ENCODE measurements around the gene DRGX. TPM values are rescaled to one million over a fixed set of nuclear protein-coding genes. Genes with fewer than 3 reads are reported as not detected.

The DRGX gene
- total and polyA plus RNA-seq, 2 donors (not counting 3 experiments of a cell fraction or from before 2014, with no cell fraction given) = not detected

DNA sequence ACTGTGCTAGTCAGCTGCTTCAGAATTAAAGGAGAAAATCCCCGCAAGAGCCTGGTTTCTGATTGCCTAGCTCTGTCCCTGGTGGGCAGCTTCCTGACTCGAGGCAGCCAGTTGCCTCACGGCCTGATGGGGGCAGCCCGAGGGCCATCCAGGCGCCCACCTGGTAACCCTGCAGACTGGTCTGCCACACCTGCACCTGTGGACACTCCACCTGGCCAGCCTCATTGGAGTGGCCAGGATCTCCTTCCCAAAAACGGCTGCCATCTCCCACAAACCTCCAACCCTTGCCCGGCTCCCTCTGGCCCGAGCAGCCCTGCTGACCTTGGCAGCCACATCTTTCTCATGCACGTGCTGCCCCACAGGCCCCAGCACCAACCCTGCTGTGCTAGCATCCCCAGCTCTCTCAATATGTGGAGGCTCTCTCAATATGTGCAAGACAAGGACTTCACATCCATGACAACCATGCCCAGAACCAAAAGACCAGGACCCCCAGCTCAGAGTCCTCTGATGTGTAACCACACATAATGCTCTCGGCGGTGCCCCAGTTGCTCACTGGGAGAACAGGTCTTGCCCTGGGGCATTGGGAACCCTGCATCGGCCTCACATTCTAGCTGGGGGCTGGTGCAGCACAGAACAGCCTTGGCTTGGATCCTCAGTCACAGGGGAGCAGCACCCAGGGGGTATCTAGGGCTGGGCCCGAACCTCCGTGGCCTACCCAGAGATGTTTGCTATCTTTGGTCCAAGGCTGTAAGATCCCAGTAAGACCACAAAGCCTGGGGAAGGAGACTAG lies 14.6 kb downstream of the DRGX start:
- no peaks in the 10 kb centered on the region for H3K9me1 ChIP-seq (replicated peaks; ENCODE audit: control insufficient read depth, extremely low read depth, insufficient read depth, low read length)
- no TSS peak for BruUV-seq (replicated peaks)
- no peaks in the 10 kb centered on the region for H4K20me1 ChIP-seq (replicated peaks; ENCODE audit: control insufficient read depth, extremely low read depth, insufficient read depth, low read length)
- H3K27me3 ChIP-seq (ENCODE audit: control insufficient read depth in 2 of 2, insufficient read depth in 2 of 2, low read length in 2 of 2) = peaks cover 2 to 6% of the 10 kb centered on the region in 2 experiments
- no peak overlapping the region for H3K9ac ChIP-seq (replicated peaks; ENCODE audit: extremely low read depth, insufficient read depth, low read length)
- no peaks in the 10 kb centered on the region for H3K9me3 ChIP-seq (replicated peaks; ENCODE audit: control insufficient read depth, insufficient read depth, low read length)
- dilution Hi-C loops (cut with MboI; ENCODE audit: extremely low pct_ligation_motif_present, low sequenced_read_pairs) = no loop called here
- TF ChIP-seq EZH2 (IDR thresholded peaks at IDR 0.05; ENCODE audit: borderline replicate concordance, low read depth, low read length, severe bottlenecking) (no peak), POLR2AphosphoS5 (IDR thresholded peaks at IDR 0.05; ENCODE audit: insufficient read depth, low read depth, low read length) (no peak), JUN (IDR thresholded peaks at IDR 0.05; ENCODE audit: borderline replicate concordance, insufficient read depth, insufficient read length, low read depth) (no peak), MYC (IDR thresholded peaks at IDR 0.05; ENCODE audit: low read depth, low read length) (no peak), GATA2 (IDR thresholded peaks at IDR 0.05; ENCODE audit: insufficient read depth, insufficient read length, low read depth, low read length) (no peak), POLR2A (IDR thresholded peaks at IDR 0.05; ENCODE audit: low read depth, low read length) (no peak), FOS (IDR thresholded peaks at IDR 0.05; ENCODE audit: borderline replicate concordance, insufficient read depth, low read length) (no peak)
- TF ChIP-seq, protein P1, sequence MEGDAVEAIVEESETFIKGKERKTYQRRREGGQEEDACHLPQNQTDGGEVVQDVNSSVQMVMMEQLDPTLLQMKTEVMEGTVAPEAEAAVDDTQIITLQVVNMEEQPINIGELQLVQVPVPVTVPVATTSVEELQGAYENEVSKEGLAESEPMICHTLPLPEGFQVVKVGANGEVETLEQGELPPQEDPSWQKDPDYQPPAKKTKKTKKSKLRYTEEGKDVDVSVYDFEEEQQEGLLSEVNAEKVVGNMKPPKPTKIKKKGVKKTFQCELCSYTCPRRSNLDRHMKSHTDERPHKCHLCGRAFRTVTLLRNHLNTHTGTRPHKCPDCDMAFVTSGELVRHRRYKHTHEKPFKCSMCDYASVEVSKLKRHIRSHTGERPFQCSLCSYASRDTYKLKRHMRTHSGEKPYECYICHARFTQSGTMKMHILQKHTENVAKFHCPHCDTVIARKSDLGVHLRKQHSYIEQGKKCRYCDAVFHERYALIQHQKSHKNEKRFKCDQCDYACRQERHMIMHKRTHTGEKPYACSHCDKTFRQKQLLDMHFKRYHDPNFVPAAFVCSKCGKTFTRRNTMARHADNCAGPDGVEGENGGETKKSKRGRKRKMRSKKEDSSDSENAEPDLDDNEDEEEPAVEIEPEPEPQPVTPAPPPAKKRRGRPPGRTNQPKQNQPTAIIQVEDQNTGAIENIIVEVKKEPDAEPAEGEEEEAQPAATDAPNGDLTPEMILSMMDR (IDR thresholded peaks at IDR 0.05; ENCODE audit: extremely low read depth in 1 of 2, insufficient read depth in 1 of 2, low read depth in 1 of 2, low read length in 2 of 2) = no peak
- TF ChIP-seq, protein P2, sequence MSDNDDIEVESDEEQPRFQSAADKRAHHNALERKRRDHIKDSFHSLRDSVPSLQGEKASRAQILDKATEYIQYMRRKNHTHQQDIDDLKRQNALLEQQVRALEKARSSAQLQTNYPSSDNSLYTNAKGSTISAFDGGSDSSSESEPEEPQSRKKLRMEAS (IDR thresholded peaks at IDR 0.05; ENCODE audit: insufficient read depth, insufficient read length) = no peak
- no peak overlapping the region for H2AFZ ChIP-seq (ENCODE audit: low read depth, low read length)
- no peak overlapping the region for H3K4me2 ChIP-seq (ENCODE audit: insufficient read depth, low read length)
- ChIA-PET CTCF (no interaction called here), POLR2A (no interaction called here)
- H3K4me3 ChIP-seq (replicated peaks in 1 of 3; ENCODE audit: insufficient read depth in 1 of 3, low read depth in 1 of 3, low read length in 3 of 3) = no peak overlapping the region
- H3K79me2 ChIP-seq (ENCODE audit: control insufficient read depth, insufficient read depth, low read length) = no peaks in the 10 kb centered on the region
- intact Hi-C loops (cut with micrococcal nuclease) = no loop called here
- H3K27ac ChIP-seq (ENCODE audit: insufficient read depth, low read depth, low read length) = no peak overlapping the region
- no peaks in the 10 kb centered on the region for H3K4me1 ChIP-seq (ENCODE audit: control insufficient read depth, extremely low read depth, insufficient read depth, low read length)
- no peaks in the 10 kb centered on the region for H3K36me3 ChIP-seq (ENCODE audit: control insufficient read depth in 2 of 2, extremely low read depth in 1 of 2, insufficient read depth in 2 of 2, low read length in 2 of 2)
- DNase-seq (ENCODE audit: low read depth, low spot score) = no peak
- no peak for FAIRE-seq

Measured in endothelial cell of umbilical vein (primary cell).